Measurements from ENCODE around the gene SP9.

Gene SP9

GRCh38 chr2:174334781-174335251, at the start of gene SP9:
SP9 (plus strand) TSS chr2:174334954; CDS start chr2:174335093, 139 bp downstream.
- DNase-seq = no peak

- no peak for DNase-seq
Measured at GRCh38 chr2:174286172-174286571, 48.6 kb upstream of the SP9 start.

GRCh38 chr2:174292908-174293307, 41.8 kb upstream of the SP9 start:
- DNase-seq = no peak

- DNase-seq = no peak
Measured at GRCh38 chr2:174300114-174300513, 34.6 kb upstream of the SP9 start.

GRCh38 chr2:174312581-174313234, 22.0 kb upstream of the SP9 start:
- no peak for DNase-seq

- no peak for DNase-seq
Measured at GRCh38 chr2:174322149-174322548, 12.6 kb upstream of the SP9 start.

GRCh38 chr2:174322746-174323145, 12.0 kb upstream of the SP9 start:
- DNase-seq = no peak

- DNase-seq = no peak
Measured at GRCh38 chr2:174324530-174324929, 10.2 kb upstream of the SP9 start.

GRCh38 chr2:174325373-174326160, 9.2 kb upstream of the SP9 start:
- DNase-seq = no peak

GRCh38 chr2:174326161-174327020, 8.4 kb upstream of the SP9 start:
- DNase-seq = no peak

GRCh38 chr2:174327021-174327840, 7.5 kb upstream of the SP9 start:
- DNase-seq = no peak

- no peak for DNase-seq
Measured at GRCh38 chr2:174327841-174328113, 7.0 kb upstream of the SP9 start.

- no peak for DNase-seq
Measured at GRCh38 chr2:174328114-174328960, 6.4 kb upstream of the SP9 start.

GRCh38 chr2:174328961-174329715, 5.6 kb upstream of the SP9 start:
- no peak for DNase-seq

GRCh38 chr2:174330945-174331594, 3.7 kb upstream of the SP9 start:
- DNase-seq = no peak

GRCh38 chr2:174331595-174332216, 3.0 kb upstream of the SP9 start:
- no peak for DNase-seq

GRCh38 chr2:174332217-174332963, 2.4 kb upstream of the SP9 start:
- DNase-seq = no peak

GRCh38 chr2:174333017-174333371, 1.8 kb upstream of the SP9 start:
- no peak for DNase-seq

Data from SHP77 (cell line).